ENCODE results near the gene ODC1. TPM values are rescaled to one million over a fixed set of nuclear protein-coding genes. Genes with fewer than 3 reads are reported as not detected.
A peak's percentile ranks its signal among the peaks of the same experiment; 100 is the strongest.
"Not testable (repeated sequence)": the region's sequence is repeated elsewhere in the genome, so short reads cannot be mapped to it uniquely, and the experiment has no call there.

The ODC1 gene
- total RNA-seq, 1 experiment from 2014 or later, result 69.0 TPM

DNA sequence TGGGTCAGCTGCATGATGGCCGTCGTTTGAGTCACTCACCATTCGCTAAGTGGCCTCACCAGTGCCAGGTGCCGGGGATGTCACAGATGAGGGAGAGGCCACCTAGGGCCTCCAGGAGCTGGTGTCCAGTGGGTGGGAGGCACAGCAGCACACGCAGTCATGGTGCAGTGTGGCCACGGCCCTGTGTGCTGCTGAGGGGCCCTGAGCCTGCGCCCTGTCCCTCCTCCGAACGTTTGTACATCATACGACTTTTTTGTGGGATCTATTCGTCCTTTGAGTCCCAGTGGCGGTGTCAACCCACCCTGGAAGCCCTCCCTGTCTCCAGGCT lies 30.1 kb upstream of the ODC1 start:
- no peak for DNase-seq (ENCODE audit: low read depth)

DNA sequence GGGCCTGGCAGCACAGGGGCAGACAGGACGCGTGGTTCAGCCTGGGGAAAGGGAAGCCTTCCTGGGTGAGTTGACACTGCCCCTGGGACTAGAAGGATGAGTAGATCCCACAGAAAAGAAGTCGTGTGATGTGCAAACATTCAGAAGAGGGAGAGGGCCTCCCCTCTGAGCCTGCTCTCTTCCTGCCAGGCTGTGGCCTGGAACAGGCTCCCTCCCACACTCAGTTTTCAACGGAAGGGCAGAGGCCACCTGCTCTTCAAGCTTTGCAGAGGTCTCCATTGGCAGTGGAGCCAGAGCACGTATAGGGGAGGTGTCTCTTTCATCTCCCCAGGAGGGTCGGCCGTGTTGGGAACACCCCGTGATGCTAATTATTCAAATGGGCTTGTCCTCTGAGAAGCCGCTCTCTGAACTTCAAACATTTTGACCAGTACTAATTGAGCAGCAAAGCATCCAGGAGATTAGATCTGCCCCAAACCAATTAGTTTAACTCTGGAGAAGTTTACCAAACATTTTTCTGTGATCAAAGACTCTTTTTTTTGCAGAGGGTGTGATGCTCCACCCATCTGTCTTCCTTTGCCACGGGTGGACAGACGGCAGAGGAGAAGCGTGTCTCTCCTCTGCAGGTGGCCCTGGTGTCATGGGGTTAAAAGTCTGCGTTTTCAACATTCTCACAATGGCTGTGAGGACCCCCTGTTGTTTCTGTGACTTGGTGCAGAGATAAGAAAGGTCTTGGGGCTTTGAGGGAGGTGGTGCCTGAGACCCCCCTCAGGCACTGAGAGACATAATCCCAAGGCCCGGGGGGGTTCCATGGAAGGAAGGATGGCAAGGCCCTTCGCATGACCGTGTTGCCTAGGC lies 29.5 kb upstream of the ODC1 start:
- no peak for DNase-seq (ENCODE audit: low read depth)

DNA sequence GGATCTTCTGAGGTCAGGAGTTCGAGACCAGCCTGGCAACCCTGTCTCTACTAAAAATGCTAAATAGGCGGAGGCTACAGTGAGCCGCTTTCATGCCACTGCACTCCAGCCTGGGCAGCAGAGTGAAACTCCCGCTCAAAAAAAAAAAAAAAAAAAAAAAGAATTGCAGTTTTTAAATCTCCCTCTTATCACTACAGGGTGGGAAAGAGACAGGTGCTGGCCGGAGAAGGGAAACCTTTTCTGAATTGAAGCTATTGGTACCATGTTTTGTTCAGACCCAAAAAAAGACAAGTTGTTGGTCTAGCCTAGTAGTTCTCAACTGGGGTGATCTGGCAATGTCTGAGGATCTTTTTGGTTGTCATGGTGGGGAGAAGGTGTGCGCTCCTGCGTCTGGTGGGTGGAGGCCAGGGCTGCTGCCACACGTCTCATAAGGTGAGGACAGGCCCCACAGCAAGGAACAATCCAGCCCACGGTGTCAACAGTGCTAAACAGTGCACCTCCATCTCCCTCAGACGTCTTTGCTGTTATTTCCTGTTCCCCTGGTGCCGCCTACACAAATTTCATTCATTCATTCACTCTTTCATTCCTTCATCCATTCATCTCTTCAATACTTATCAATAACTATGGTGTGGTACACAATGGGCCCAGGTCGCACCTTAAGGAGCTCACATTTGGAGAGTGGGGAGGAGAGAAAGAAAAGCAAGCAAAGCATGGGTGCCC lies 28.8 kb upstream of the ODC1 start:
- DNase-seq (ENCODE audit: low read depth), result no peak

GRCh38 chr2:10475811-10476660 lies 27.9 kb upstream of the ODC1 start:
- DNase-seq (ENCODE audit: low read depth), result no peak

GRCh38 chr2:10475221-10475722 lies 27.1 kb upstream of the ODC1 start:
- DNase-seq (ENCODE audit: low read depth), result no peak

- no peak for DNase-seq (ENCODE audit: low read depth)
Measured at GRCh38 chr2:10473121-10473756, 25.1 kb upstream of the ODC1 start.

DNA sequence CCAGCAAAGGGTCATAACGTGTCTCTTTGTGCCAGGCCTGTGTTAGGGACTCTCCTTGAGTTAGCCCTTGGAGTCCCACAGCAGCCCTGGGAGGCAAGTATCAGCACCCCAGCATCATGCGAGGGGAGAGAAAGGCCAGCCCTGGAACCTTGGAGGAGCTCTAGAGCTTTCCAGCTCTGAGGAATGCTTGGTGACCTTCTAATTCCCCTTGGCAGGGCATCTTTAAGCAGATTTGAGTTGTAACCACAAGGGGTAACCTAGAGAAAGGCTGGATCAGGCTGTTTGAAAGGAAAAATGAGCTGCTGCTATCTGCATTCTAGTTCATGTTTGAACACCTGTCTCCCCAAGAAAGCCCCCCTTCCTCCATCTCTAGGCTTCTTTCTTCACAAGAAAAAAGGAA lies 23.8 kb upstream of the ODC1 start:
- peak; percentile 9 for DNase-seq (ENCODE audit: low read depth)

- DNase-seq (ENCODE audit: low read depth), result no peak
Measured at GRCh38 chr2:10471046-10471571, 23.0 kb upstream of the ODC1 start.

DNA sequence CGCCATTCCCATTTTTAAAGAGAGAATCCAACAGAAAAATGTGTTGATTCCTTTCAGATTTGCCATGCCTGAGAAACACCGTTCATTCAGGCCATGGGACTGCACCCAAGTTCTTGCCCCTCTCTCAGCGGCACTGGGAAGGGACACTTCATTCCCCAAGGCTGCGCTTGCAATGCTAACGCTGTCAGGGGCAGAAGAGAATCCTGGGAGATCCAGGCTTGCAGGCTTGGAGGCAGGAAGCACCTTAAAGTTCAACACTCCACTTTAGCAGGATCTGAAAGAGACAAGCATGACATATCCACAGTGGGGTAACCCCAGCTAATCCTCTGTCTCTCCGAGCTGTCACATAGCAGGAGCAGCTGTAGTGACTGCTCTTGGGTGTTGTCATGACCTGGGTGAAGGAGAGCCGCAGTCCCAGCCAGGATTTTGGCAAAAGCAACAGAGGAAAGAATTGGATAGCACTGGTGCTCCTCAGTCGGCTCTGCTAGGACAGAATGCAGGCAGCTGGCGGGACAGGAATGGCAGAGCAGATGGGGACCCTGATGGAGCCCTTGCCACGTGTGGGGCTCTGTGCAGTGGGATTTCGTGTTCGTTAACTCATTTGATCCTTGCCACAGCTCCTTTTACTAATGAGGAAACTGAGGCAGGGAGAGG lies 22.0 kb upstream of the ODC1 start:
- no peak for DNase-seq (ENCODE audit: low read depth)

DNA sequence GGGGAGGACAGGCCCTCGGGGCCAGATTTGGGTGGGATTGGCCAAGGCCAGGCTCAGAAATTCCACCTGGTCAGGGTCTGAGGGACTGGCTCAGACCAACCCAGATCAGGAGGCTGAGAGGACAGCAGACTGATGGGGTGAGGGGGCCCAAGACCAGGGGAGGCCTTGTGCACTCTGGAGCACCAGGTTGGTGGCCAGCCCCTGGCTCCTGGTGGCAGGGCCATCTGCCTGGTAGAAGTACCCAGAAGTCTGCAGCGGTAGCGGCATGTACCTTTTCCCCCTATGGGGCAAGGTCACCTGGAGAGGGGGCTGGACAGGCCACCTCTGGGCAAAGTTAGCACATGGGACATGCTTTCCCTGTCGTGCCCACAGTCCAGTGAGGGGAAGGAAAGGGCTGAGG lies 21.2 kb upstream of the ODC1 start:
- no peak for DNase-seq (ENCODE audit: low read depth)

GRCh38 chr2:10467401-10467800 lies 19.3 kb upstream of the ODC1 start:
- DNase-seq (ENCODE audit: low read depth), result no peak

DNA sequence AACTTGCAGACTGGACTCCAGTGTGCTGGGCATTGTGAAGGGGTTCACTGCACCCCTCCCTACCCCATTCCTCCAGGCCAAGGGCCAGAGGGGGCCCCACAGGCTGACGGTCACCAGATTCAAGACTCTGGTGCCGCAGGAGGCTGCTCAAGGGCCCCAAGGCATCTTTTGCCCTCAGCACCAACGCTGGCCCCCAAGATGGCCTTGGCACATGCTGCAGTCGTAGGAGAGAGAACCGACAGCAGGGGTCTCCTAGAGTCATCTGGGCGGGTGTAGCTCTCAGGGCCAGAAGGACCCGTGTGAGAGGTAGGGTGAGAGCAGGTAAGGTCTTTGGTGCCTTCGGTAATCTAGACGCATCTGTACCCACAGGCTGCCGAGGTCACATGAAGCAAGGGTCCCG lies 18.7 kb upstream of the ODC1 start:
- no peak for DNase-seq (ENCODE audit: low read depth)

DNA sequence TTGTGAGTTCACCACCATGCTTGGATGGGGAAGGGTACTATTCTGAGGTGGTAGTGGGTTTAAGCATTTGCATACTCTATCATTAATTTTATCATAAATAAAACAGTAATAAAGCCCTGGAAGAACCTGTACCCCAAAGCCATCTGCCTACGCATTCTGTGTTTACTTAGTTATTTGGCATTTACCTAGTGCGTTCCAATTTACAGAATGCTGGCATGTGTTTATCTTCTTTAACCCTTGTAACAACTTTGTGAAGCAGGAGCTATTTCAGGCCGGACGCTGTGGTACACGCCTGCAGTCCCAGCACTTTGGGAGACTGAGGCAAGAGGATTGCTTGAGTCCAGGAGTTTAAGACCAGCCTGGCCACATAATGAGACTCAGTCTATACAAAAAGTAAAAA lies 17.8 kb upstream of the ODC1 start:
- DNase-seq (ENCODE audit: low read depth), result no peak

- no peak for DNase-seq (ENCODE audit: low read depth)
Measured at GRCh38 chr2:10462178-10463083, 14.3 kb upstream of the ODC1 start.

DNA sequence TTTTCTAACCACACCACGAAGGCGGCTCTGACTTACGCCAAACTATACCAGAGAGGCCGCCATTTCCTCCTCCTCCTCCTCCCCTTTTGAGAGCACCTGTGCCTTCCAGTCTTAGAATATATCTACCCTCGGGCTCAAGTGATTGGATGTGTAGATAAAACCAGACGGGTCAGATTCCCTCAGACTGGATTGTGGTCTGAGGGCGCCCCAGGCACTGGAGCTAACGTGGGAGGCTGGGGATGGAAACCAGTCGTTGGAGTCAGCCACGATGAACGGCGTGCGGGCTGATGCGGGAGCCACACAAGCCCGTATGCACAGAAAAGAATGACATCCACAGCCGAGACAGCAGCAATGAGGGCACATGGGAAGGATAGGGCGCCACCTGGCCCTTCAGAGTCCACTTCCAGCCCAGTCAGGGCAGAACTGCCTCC lies 12.3 kb upstream of the ODC1 start:
- no peak for DNase-seq (ENCODE audit: low read depth)

GRCh38 chr2:10457846-10458598 lies 9.9 kb upstream of the ODC1 start:
- peak; percentile 40 for DNase-seq (ENCODE audit: low read depth)

- not testable (repeated sequence) for DNase-seq (ENCODE audit: low read depth)
Measured at GRCh38 chr2:10457195-10457594, 9.1 kb upstream of the ODC1 start.

DNA sequence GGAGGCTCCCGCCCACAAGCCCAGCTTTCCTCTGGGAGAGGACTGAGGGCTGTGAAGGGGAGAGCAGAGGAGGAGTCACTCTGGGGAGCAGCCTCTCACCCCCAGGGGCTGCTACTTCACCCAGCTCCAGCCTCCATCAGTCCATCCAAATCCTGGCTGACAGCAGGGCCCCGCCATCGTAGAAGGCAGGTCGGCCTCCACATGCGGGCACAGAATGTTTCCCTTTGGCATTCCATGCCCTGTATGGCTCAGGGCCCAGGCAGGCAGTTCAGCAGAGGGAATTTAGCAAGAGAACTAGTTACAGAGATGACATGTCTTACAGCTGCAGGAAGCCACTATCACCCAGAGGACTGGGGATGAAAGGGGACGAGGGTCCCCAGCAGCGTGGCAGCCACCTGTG lies 6.4 kb upstream of the ODC1 start:
- peak; percentile 64 for DNase-seq (ENCODE audit: low read depth)

- DNase-seq (ENCODE audit: low read depth), result no peak
Measured at GRCh38 chr2:10453905-10454298, 5.8 kb upstream of the ODC1 start.
